Measurements from ENCODE around the gene UMAD1.

Gene UMAD1

GRCh38 chr7:7695111-7695817 is 54.7 kb downstream of the UMAD1 start:
- no peak for DNase-seq

DNA sequence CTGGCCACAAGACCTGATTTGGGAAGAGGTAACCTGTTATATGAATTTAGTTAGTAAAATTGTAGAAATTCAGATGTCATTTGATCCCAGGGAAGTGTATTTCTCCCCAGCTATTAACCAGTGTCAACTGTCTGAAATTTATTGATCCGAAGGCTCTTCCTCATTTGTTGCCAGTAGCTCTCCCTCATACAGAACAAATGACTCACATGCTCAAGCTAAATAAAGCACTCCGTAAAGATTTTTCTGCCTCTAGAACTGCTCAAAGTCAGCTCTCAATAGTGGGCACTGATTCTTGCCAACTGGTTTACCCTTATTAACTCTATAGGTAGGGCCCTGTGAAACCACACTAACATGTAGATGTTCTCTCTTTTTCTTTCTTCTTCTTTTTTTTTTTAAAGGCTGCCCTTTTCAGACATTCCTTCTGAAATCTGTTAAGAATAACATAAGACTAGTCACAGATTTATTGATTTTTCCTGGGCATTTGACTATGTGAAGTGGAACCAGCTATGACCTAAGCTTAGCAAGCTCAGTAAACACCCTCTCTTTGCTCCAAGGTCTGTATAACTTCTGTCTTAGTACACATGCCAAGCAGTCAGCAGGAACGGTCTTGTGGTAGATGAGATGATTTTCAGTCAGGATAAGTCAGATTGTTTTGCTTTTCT is 56.0 kb downstream of the UMAD1 start:
- DNase-seq, result no peak

GRCh38 chr7:7698930-7699329 is 58.4 kb downstream of the UMAD1 start:
- no peak for DNase-seq

- DNase-seq, result no peak
These were observed 58.8 kb downstream of the UMAD1 start for GRCh38 chr7:7699380-7699779.

DNA sequence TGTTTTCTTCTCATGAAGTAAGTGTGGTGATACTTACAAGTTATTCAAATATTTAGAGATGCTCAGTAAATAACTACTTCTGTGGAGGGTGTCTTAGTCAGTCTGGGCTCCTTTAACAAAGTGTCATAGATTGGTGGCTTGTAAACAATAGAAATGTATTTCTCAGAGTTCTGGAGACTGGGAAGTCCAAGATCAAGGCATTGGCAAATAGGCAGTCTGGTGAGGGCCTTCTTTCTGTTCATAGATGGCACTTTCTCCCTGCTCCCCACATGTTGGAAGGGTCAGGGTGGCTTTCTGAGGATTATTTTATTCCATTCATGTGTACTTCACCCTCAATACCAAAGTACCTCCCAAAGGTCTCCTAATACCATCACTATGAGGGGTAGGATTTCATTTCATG is 59.4 kb downstream of the UMAD1 start:
- no peak for DNase-seq

- no peak for DNase-seq
These were observed 61.0 kb downstream of the UMAD1 start for GRCh38 chr7:7701527-7701926.

- DNase-seq, result no peak
These were observed 62.3 kb downstream of the UMAD1 start for GRCh38 chr7:7702826-7703225.

DNA sequence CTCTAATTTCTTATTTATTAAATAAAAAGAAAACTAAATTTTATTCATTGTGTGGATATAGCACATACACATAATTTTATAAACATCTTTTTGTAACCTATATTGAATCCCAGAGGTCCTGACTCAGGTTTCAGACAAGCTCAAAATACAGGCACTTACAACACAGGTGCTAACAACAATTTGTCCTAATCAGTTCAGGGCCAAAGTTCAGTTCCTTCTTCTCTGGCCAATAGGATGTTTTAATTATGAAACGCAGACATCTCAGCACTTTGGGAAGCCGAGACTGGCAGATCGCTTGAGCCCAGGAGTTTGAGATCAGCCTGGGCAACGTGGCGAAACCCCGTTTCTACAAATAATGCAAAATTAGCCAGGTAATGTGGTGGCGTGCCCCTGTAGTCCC is 62.9 kb downstream of the UMAD1 start:
- DNase-seq, result no peak

- DNase-seq, result no peak
These were observed 64.3 kb downstream of the UMAD1 start for GRCh38 chr7:7704867-7705266.

- no peak for DNase-seq
These were observed 64.8 kb downstream of the UMAD1 start for GRCh38 chr7:7705318-7705717.

- no peak for DNase-seq
These were observed 65.6 kb downstream of the UMAD1 start for GRCh38 chr7:7706101-7706511.

DNA sequence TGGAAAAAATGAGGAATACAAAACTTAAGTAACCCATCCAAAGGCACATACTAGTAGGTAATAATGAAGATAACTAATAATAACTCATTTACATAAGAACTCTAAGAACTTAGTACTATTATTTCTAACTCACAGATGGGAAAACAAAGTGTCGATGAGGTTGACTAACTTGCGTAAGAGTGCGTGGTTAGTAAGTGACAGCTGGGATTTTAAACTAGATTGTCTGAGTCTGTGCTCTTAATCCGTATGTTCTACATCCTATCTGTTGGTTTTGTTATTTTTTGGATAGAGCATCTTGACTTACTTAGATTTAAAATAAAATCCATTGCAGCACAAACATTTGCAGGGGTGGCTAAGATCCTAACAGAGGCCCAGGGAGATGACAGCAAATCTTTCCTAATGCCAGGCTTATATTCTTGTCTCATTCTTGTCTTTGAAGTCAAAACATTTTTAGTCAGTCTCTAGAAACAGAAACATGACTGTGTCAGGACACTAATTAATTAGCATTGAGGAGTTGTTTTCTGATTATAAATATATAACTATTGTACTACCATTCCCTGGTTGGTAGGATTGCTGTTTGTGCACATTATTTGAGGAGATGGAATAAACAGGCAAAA is 66.1 kb downstream of the UMAD1 start:
- DNase-seq, result no peak

DNA sequence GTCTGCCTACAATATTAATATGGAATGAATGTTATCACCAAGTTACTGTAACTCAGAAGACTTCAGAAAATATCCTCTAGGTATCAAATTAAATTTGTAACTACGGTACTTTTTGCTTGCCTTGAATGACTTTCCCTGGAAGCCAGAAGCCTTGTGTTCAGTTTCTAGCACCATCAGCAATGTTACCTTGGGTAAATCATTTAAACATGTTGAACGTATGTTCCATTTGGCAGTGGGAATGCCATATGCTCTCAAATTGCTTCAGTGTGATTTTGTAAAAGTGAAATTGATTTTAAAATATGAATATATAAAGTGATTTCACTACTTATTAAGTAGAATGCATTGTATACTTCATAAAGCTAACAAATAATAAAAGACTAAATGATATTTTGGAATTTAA is 66.7 kb downstream of the UMAD1 start:
- no peak for DNase-seq

GRCh38 chr7:7707806-7708205 is 67.3 kb downstream of the UMAD1 start:
- DNase-seq, result no peak

GRCh38 chr7:7709291-7709690 is 68.7 kb downstream of the UMAD1 start:
- no peak for DNase-seq

DNA sequence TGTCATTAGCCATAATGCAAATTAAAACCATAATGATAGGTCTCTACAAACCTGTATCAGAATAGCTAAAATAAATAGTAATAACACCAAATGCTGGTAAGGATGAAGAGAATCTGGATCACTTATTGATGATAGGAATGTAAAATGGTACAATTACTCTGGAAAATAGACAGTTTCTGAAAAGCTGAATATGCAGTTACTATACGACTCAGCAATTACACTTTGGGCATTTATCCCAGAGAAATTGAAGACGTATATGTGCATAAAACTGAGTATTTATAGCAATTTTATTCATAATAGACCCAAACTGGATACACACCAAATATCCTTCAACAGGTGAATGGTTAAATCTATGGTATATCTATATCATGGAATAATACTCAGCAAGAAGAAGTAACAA is 69.9 kb downstream of the UMAD1 start:
- no peak for DNase-seq

GRCh38 chr7:7713730-7714129 is 73.2 kb downstream of the UMAD1 start:
- no peak for DNase-seq

- no peak for DNase-seq
These were observed 77.9 kb downstream of the UMAD1 start, which contains the start of gene RPA3 for GRCh38 chr7:7718492-7718891. TSS of gene RPA3 (minus strand) at chr7:7718607. CDS start at chr7:7640418, 78,189 bp downstream.

GRCh38 chr7:7719236-7719635 is 78.7 kb downstream of the UMAD1 start:
- DNase-seq, result no peak

DNA sequence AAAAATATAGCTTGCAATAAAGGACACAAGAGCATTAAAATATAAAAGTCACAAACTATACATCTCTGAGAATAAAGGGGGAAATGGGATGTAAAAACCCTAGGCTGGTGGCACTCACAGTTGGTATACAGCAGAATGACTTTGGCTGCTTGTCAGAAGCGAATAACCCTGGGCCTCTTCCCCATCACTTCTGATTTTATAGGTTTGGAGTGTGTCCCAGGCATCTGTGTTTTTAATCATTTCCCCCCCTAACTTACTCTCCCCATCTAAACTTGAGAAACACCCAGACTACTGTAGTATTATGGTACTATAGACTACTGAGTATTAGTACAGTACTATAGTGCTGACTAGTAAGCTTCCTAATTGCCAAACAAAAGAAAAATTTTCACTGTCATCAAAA is 79.6 kb downstream of the UMAD1 start:
- DNase-seq, result no peak

GRCh38 chr7:7720750-7721621 is 80.4 kb downstream of the UMAD1 start:
- no peak for DNase-seq

DNA sequence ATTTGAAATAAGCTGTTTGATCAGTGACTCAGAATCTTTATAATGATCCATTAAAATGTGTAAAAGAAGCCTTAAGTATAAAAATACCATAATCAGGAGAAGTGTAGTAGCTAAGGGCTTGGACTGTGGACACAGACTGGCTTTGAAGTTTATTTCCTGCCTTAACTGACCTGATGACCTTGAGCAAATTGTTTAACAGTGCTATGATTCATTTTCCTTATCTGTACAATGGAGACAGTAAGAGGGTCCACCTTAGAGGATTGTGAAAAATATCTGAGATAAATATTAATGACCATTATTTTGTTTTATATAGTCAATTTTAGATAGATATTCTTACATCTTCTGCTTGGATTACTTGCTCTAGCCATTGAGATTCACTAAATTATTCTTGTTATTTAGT is 91.2 kb downstream of the UMAD1 start:
- DNase-seq, result no peak

- DNase-seq, result no peak
These were observed 92.2 kb downstream of the UMAD1 start for GRCh38 chr7:7732621-7733281.

Data from effector CD8-positive, alpha-beta T cell (primary cell).